Fibroblast of pulmonary artery (primary cell): ENCODE measurements around the gene GPD1L.
"Not testable (repeated sequence)": the region's sequence is repeated elsewhere in the genome, so short reads cannot be mapped to it uniquely, and the experiment has no call there.

Source experiments
- DNase-seq: peaks from one replicate; pipeline ENCODE4 v3.0.0-alpha.2; 2010; ENCODE audit warnings: low read depth
- H3K4me3 ChIP-seq: replicated peaks from 2 replicates; pipeline ENCODE4 v1.5.1; 2011; ENCODE audit warnings: low read depth, mild to moderate bottlenecking, control low read depth, low read length, moderate library complexity
- CTCF ChIP-seq: IDR thresholded peaks from 2 replicates; pipeline ENCODE4 v1.5.1; 2011; ENCODE audit warnings: mild to moderate bottlenecking, control low read depth, low read length, inconsistent platforms; ENCODE audit errors: missing control alignments

The GPD1L gene

DNA sequence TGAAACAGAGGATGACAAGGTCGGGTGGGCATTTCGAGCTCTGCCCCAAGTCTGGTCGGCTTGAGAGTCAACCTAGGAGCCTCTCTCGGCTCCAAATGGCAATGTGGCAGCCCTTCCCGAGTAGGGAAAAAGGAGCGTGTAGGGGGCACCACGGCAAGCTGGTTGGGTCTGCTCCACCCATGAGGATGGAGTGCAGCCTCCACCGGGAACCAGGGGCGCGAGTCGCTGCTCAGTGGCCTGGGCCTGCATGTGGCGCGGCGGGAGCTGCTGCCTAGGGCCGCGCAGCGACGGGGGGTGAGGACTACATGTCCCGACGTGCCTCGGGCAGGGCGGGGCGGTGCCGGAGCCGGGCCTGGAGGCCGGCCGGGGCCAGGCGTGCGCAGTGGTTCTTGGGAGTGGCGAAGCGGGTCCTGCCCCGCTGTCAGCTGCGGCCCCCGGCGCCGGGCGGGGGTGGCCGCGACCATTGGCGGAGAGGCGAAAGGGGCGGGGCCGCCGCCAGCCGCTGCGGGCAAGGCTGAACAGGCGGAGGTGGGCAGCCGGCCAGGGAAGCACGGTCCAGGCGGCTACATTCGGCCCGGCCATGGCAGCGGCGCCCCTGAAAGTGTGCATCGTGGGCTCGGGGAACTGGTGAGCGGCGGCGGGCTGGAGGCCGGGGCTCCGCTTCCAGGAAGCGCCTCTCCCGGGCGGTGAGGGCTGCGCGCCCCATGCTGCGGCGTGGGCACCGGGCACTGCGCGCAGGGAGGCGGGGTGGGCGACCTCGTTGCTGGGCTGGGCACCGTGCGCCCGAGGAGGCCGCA, at the start of gene GPD1L:
Gene GPD1L, plus strand, starts transcription at position 489 of the 797 bp plus-strand sequence. Its CDS starts 92 bp downstream, at position 581.
- H3K4me3 ChIP-seq = peak within 1 kb of the TSS; percentile 64
- peak; percentile 93 for DNase-seq
- TF ChIP-seq CTCF = no peak

DNA sequence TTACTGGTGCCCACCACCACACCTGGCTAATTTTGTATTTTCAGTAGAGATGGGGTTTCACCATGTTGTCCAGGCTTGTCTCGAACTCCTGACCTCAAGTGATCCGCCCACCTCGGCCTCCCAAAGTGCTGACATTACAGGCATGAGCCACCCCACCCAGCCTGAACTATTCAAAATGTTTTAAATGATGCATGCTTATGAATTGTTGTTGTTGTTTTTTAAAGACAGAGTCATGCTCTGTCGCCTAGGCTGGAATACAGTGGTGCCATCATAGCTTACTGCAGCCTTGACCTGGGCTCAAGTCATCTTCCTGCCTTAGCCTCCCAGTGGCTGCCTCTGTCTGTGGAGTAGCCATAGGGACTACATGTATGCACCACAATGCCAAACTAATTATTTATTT, 48.0 kb upstream of the GPD1L start:
- DNase-seq, H3K4me3 ChIP-seq: not testable (repeated sequence)

DNA sequence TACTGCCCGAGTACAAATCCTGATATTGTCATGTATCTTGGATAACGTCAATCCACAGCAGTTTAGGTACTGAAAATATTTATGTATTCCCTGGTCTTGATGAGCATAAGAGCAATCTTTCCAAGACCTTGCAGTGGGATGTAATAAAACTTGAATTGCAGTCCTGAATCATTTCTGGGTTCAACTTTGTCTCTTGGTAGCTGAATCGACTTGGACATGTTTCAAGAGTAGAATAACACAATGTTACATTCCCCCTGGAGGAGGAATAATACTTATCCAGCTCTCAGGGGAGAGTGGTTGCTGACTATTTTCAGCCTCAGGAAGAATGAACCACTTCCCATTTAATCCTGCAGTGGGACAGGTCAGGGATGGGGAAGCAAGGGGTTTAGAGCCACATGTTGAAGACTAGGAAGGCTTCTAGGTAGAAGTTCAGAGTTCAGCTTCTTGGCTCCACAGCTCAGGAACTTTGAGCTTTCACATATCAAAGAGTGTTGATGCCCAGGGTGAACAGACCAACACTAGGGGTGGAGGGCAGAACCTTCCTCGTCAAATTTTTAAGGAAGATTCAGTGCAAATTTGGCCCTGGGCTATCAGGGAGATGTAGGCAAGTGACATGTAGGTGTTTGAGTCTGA, 43.4 kb upstream of the GPD1L start:
- no peak for DNase-seq
- TF ChIP-seq CTCF = no peak
- H3K4me3 ChIP-seq = no peak overlapping the region

- no peak overlapping the region for H3K4me3 ChIP-seq
- no peak for DNase-seq
Measured at GRCh38 chr3:32066686-32067085, 39.7 kb upstream of the GPD1L start.

DNA sequence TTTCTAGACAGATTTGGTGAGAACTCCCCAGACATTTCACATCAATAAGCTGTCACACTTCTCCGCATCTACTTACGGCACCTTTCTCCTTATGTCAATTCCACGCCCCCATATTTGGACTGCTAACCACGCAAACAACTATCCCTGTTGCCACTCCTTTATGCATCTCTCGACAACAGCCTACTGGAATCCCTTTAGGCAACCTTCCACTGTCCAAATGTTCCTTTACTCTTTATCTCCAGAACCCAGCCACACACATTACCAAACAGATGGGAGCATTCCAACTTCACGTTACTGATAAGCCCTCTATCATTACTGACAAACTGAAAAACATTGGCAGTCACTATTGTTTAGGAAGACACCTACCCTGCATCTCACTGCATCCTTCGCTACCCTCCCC, 32.2 kb upstream of the GPD1L start:
- DNase-seq, H3K4me3 ChIP-seq: not testable (repeated sequence)

More at GRCh38 chr3:32066686-32067085, 39.7 kb upstream of the GPD1L start:
- TF ChIP-seq CTCF = no peak

GRCh38 chr3:32076566-32076965, 29.9 kb upstream of the GPD1L start:
- peak; percentile 11 for DNase-seq
- H3K4me3 ChIP-seq = no peak overlapping the region

GRCh38 chr3:32077260-32078084, 28.9 kb upstream of the GPD1L start:
- DNase-seq = peak; percentile 7
- H3K4me3 ChIP-seq = no peak overlapping the region
- no peak for TF ChIP-seq CTCF

More at GRCh38 chr3:32076566-32076965, 29.9 kb upstream of the GPD1L start:
- no peak for TF ChIP-seq CTCF
